Esophagus muscularis mucosa (tissue), 3 donors: ENCODE results near the gene KLHL14.

Experiments used
- CTCF ChIP-seq, 3 experiments: fragments of 200-600 bp in 2 of 3; fragments of 450-650 bp in 1 of 3; sonication (generic) in 2 of 3; IDR thresholded peaks; one replicate each; pipeline ENCODE4 v1.5.1; 2017 to 2019; ENCODE audit warnings: antibody characterized with exemption in 3 of 3, mild to moderate bottlenecking in 2 of 3, moderate library complexity in 1 of 3
- POLR2A ChIP-seq: fragments of 450-650 bp; IDR thresholded peaks from one replicate; pipeline ENCODE4 v1.6.1; 2017; ENCODE audit warnings: antibody characterized with exemption, moderate library complexity, mild to moderate bottlenecking, low read depth
- POLR2AphosphoS5 ChIP-seq, 2 donors: sonication (generic); formaldehyde crosslinking; IDR thresholded peaks; one replicate each; pipeline ENCODE4 v1.6.1; 2017; ENCODE audit warnings: antibody characterized with exemption in 2 of 2

GRCh38 chr18:32695534-32695933 lies 77.3 kb downstream of the KLHL14 start:
- TF ChIP-seq POLR2A: no peak
- TF ChIP-seq POLR2AphosphoS5 (IDR thresholded peaks at IDR 0.05): no peak
- no peak for TF ChIP-seq CTCF (IDR thresholded peaks at IDR 0.05)
